HepG2 (cell line): ENCODE measurements around the gene KHK. TPM values are rescaled to one million over a fixed set of nuclear protein-coding genes. Genes with fewer than 3 reads are reported as not detected.

Source experiments
- CENPT ChIP-seq: sonication (generic); formaldehyde crosslinking; IDR thresholded peaks from 2 replicates; pipeline ENCODE4 v1.8.0; 2022; ENCODE audit warnings: low read depth, mild to moderate bottlenecking, moderate library complexity, missing genetic modification reagents
- HDAC6 ChIP-seq: fragments of 200-600 bp; sonication (generic); IDR thresholded peaks from 2 replicates; pipeline ENCODE4 v1.7.0; 2017; ENCODE audit warnings: mild to moderate bottlenecking, antibody characterized with exemption, low read length, low read depth
- KAT8 ChIP-seq: IDR thresholded peaks from 2 replicates; pipeline ENCODE4 v1.6.1; 2016; ENCODE audit warnings: missing genetic modification reagents, missing compliant biosample characterization
- KDM4B ChIP-seq: sonication (generic); formaldehyde crosslinking; IDR thresholded peaks from 2 replicates; pipeline ENCODE4 v1.4.0; 2020; ENCODE audit warnings: missing genetic modification reagents
- KLF6 ChIP-seq: IDR thresholded peaks from 2 replicates; pipeline ENCODE4 v1.8.0; 2016; ENCODE audit warnings: missing biosample characterization, missing genetic modification reagents
- NFAT5 ChIP-seq: sonication (generic); formaldehyde crosslinking; IDR thresholded peaks from 2 replicates; pipeline ENCODE4 v1.4.0; 2020; ENCODE audit warnings: missing genetic modification reagents
- PHF20 ChIP-seq: sonication (generic); formaldehyde crosslinking; IDR thresholded peaks from 2 replicates; pipeline ENCODE4 v1.5.0; 2020; ENCODE audit warnings: mild to moderate bottlenecking, missing genetic modification reagents
- PHF21A ChIP-seq: sonication (generic); formaldehyde crosslinking; IDR thresholded peaks from 2 replicates; pipeline ENCODE4 v1.5.0; 2020; ENCODE audit warnings: mild to moderate bottlenecking, missing genetic modification reagents
- RORA ChIP-seq: sonication (generic); formaldehyde crosslinking; IDR thresholded peaks from 2 replicates; pipeline ENCODE4 v1.5.0; 2020; ENCODE audit warnings: mild to moderate bottlenecking, missing genetic modification reagents, moderate library complexity
- SNAPC4 ChIP-seq: sonication (generic); formaldehyde crosslinking; IDR thresholded peaks from 2 replicates; pipeline ENCODE4 v1.4.0; 2020; ENCODE audit warnings: mild to moderate bottlenecking, missing genetic modification reagents
- SRF ChIP-seq: IDR thresholded peaks from 2 replicates; pipeline ENCODE4 v1.6.1; 2011; ENCODE audit warnings: mild to moderate bottlenecking, low read depth, low read length, moderate library complexity
- ZBTB7A ChIP-seq: sonication (generic); formaldehyde crosslinking; IDR thresholded peaks from 2 replicates; pipeline ENCODE4 v1.8.0; 2022; ENCODE audit warnings: mild to moderate bottlenecking, missing genetic modification reagents
- ZMAT5 ChIP-seq: sonication (generic); formaldehyde crosslinking; IDR thresholded peaks from 2 replicates; pipeline ENCODE4 v1.5.0; 2020; ENCODE audit warnings: mild to moderate bottlenecking, low read depth, missing genetic modification reagents, borderline replicate concordance
- ZNF326 ChIP-seq: sonication (generic); formaldehyde crosslinking; IDR thresholded peaks from 2 replicates; pipeline ENCODE4 v1.4.0; 2020; ENCODE audit warnings: missing genetic modification reagents, borderline replicate concordance
- ZNF558 ChIP-seq: sonication (generic); formaldehyde crosslinking; IDR thresholded peaks from 2 replicates; pipeline ENCODE4 v1.9.0; 2022; ENCODE audit warnings: mild to moderate bottlenecking, missing genetic modification reagents, borderline replicate concordance
- ZNF781 ChIP-seq: sonication (generic); formaldehyde crosslinking; IDR thresholded peaks from 2 replicates; pipeline ENCODE4 v1.5.1; 2020; ENCODE audit warnings: borderline replicate concordance, mild to moderate bottlenecking, missing genetic modification reagents; ENCODE audit errors: not compliant biosample characterization
- ZNF788 ChIP-seq: sonication (generic); formaldehyde crosslinking; IDR thresholded peaks from 2 replicates; pipeline ENCODE4 v1.5.0; 2020; ENCODE audit warnings: mild to moderate bottlenecking, missing genetic modification reagents, borderline replicate concordance
- ZNF816 ChIP-seq: sonication (generic); formaldehyde crosslinking; IDR thresholded peaks from 2 replicates; pipeline ENCODE4 v1.8.0; 2022; ENCODE audit warnings: missing genetic modification reagents, mild to moderate bottlenecking, borderline replicate concordance
- ZNF879 ChIP-seq: sonication (generic); formaldehyde crosslinking; IDR thresholded peaks from 2 replicates; pipeline ENCODE4 v1.8.1; 2023; ENCODE audit warnings: missing genetic modification reagents
- polyA plus RNA-seq, 8 experiments: library from polyadenylated mRNA; depleted of rRNA in 3 of 8; stranded (reverse) in 7 of 8; unstranded in 1 of 8; fragments of >200 nt; fragmentation: Illumina TruSeq in 4 of 8; extraction: Trizol in 4 of 8; gene quantifications; 2 replicates each; pipeline versions ENCODE4 v1.2.1 to v1.2.3, GENCODE V29; 2011 to 2016; ENCODE audit warnings: low read depth in 4 of 8, missing spikeins in 1 of 8, mixed read lengths in 1 of 8; ENCODE audit not compliant: insufficient read depth in 1 of 8
- total RNA-seq, 5 experiments: library from RNA; depleted of rRNA; stranded (reverse); fragments of >200 nt; fragmentation: Illumina TruSeq; extraction: Trizol; gene quantifications; 2 replicates each; pipeline ENCODE4 v1.2.3, GENCODE V29; 2016; ENCODE audit warnings: low read depth in 1 of 5

Gene KHK
- total and polyA plus RNA-seq, 2 of the 13 experiments (the other 11 are each of a cell fraction or from before 2014, with no cell fraction given) = 40.9 to 99.2 TPM

- TF ChIP-seq SRF (no peak; the same call in 1 of the 2 replicates), ZNF781 (CRISPR knock-in tag) (no peak), RORA (CRISPR knock-in tag) (no peak), KLF6 (CRISPR knock-in tag) (peak; percentile 65; the same call in 1 of the 2 replicates), ZNF816 (CRISPR knock-in tag) (0 out of 2 replicates have a peak, but pooled peaks have one; percentile 13), ZNF879 (CRISPR knock-in tag) (no peak), ZBTB7A (CRISPR knock-in tag) (peak; percentile 21; the same call in 1 of the 2 replicates), CENPT (0 out of 2 replicates have a peak, but pooled peaks have one; percentile 74), SNAPC4 (CRISPR knock-in tag) (0 out of 2 replicates have a peak, but pooled peaks have one; percentile 15), HDAC6 (no peak), ZMAT5 (CRISPR knock-in tag) (peak; percentile 14; the same call in 1 of the 2 replicates), KDM4B (no peak), ZNF326 (no peak), PHF20 (peak; percentile 59), PHF21A (CRISPR knock-in tag) (no peak; the same call in 1 of the 2 replicates), NFAT5 (CRISPR knock-in tag) (no peak), ZNF558 (CRISPR knock-in tag) (peak; percentile 46; the same call in 1 of the 2 replicates), ZNF788 (peak; percentile 54), KAT8 (CRISPR knock-in tag) (peak; percentile 80)
Measured at GRCh38 chr2:27086090-27086723, 365 bp upstream of the KHK start (continued).
